Activated T-cell treated with anti-CD3 and anti-CD28 coated beads, Interleukin-2, amount 50 U/mL, for 72 hours (primary cell): ENCODE measurements around the gene NME9. TPM values are rescaled to one million over a fixed set of nuclear protein-coding genes. Genes with fewer than 3 reads are reported as not detected.

Experiments used
- ATAC-seq, 2 donors: fragments of 150-1000 bp; cut with Tn5 transposase; replicated peaks in 1 of 2; 2 replicates each; pipeline ENCODE4 v1.10.0; 2021; ENCODE audit warnings: moderate library complexity in 2 of 2, mild to moderate bottlenecking in 1 of 2
- DNase-seq, 2 donors: peaks; one replicate each; pipeline ENCODE4 v3.0.0; 2021 to 2022; ENCODE audit warnings: mixed read lengths in 1 of 2
- H3K27ac Mint-ChIP-seq: one replicate; pipeline ENCODE4 v1.8.0; 2022; ENCODE audit warnings: mild to moderate bottlenecking, moderate library complexity, mixed read lengths
- H3K27me3 Mint-ChIP-seq: one replicate; pipeline ENCODE4 v1.8.0; 2022; ENCODE audit warnings: low read depth, mixed read lengths
- H3K36me3 Mint-ChIP-seq, 2 donors: one replicate each; pipeline ENCODE4 v1.8.0; 2022; ENCODE audit warnings: mixed read lengths in 2 of 2, mild to moderate bottlenecking in 1 of 2; ENCODE audit not compliant: insufficient read depth in 2 of 2
- H3K4me1 Mint-ChIP-seq: one replicate; pipeline ENCODE4 v1.8.0; 2022; ENCODE audit warnings: low read depth, mixed read lengths
- H3K4me3 Mint-ChIP-seq, 2 donors: one replicate each; pipeline ENCODE4 v1.8.0; 2022; ENCODE audit warnings: mild to moderate bottlenecking in 2 of 2, mixed read lengths in 2 of 2, moderate library complexity in 2 of 2
- H3K9me3 Mint-ChIP-seq, 2 donors: one replicate each; pipeline ENCODE4 v1.8.0; 2022; ENCODE audit warnings: mixed read lengths in 2 of 2
- total RNA-seq, 2 donors: library from RNA; stranded (reverse); gene quantifications; one replicate each; pipeline ENCODE4 v1.2.3, GENCODE V29; 2022

The NME9 gene
- total RNA-seq, 2 donors from 2014 or later = 0.53 to 0.58 TPM

DNA sequence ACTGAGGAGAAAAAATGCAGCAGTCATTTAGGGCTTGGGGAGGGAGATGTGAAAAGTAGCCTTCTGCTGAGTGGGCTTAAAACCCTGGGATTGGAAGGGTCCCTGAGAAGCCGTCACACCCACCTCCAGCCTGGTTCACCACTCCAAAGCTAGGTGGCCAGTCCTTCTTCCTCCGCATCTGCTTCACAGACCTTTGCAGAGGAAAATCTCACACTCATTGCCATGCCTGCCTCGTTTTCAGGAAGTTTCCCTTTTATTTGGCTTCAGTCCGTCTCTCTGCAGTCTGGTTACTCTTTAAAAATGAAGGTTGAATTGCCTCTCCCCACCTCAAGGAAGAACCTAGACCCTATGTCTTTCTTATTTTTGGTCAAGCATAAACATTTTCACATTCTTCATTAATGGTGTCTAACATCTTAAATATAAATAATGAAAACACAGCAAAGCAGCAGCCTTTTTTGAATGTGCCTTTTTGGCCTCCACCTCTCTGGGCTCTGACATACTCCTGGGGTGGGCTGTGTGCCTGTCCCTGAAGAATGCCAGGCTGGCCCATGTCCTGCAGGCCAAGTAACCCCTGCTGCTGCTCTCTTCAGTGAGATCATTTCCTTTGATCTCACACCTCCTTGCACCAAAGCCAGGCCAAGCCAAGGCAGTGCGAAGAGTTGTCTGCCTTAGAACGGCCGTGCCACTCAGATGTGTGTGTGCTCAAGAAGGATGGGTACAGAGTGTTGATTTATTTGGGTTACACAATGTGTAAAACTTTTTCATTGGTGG lies 29.7 kb upstream of the NME9 start:
- H3K4me3 Mint-ChIP-seq = no peak overlapping the region
- H3K27ac Mint-ChIP-seq = no peak overlapping the region
- H3K9me3 Mint-ChIP-seq = no peaks in the 10 kb centered on the region
- H3K36me3 Mint-ChIP-seq = no peaks in the 10 kb centered on the region
- no peak for ATAC-seq
- no peak for DNase-seq
- H3K27me3 Mint-ChIP-seq = peaks cover 6% of the 10 kb centered on the region
- no peaks in the 10 kb centered on the region for H3K4me1 Mint-ChIP-seq

DNA sequence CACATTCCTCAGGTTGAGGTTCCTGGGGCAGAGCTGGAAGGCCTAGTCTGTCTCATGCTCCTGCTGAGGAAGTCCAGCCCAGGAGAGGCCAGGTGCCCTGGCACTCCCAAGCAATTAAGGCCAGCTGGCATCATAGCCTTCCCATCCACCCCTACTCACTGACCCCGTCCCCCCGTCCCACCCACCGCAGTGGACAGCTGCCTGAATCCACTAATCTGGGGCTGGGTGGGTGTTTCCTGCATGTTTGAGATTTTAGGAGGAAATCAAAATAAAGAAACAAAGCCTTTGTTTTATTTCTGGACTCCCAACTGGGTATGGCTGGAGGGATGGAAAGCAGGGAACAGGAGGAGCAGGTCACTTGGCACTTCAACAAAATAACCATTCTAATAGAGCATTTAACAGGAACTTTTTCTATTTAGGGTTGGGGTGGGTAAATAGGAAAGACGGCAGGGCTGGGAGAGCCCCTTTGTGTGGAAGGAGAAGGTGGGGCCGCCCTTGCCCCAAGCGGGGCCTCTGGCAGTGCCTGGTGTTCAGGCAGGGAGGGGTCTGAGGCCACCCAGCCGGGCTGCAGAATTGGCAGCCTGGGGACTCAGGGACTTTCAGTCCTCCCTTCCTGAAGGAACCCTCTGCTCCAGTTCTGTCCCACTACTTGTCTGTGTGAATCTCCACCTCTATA lies 27.2 kb upstream of the NME9 start:
- Mint-ChIP-seq H3K27ac (no peak overlapping the region), H3K27me3 (peaks cover 17% of the 10 kb centered on the region), H3K4me1 (no peaks in the 10 kb centered on the region), H3K9me3 (no peaks in the 10 kb centered on the region), H3K36me3 (no peaks in the 10 kb centered on the region), H3K4me3 (no peak overlapping the region)
- DNase-seq = no peak
- no peak for ATAC-seq

DNA sequence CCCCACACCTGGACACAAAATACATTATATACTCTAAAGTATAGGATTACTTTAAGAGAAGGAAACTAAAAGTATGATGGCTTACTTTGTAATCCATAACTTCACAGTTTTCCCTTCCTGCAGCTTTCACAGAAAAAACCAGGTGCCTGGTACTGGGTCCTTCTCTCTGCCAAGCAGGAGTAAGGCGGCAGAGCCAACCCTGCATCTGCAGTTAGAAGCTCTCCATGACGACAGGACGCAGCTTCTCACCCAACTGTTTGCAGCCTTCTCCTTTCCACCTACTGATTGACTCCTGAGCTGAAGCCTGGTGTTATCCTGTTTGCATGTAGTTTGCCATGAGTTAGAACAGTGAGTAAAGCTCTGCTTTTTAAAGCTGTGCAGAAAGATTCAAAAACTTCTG lies 25.4 kb upstream of the NME9 start:
- Mint-ChIP-seq H3K4me3 (no peak overlapping the region), H3K4me1 (no peaks in the 10 kb centered on the region), H3K27me3 (peaks cover 23% of the 10 kb centered on the region), H3K27ac (no peak overlapping the region), H3K9me3 (no peaks in the 10 kb centered on the region), H3K36me3 (no peaks in the 10 kb centered on the region)
- no peak for DNase-seq
- no peak for ATAC-seq

DNA sequence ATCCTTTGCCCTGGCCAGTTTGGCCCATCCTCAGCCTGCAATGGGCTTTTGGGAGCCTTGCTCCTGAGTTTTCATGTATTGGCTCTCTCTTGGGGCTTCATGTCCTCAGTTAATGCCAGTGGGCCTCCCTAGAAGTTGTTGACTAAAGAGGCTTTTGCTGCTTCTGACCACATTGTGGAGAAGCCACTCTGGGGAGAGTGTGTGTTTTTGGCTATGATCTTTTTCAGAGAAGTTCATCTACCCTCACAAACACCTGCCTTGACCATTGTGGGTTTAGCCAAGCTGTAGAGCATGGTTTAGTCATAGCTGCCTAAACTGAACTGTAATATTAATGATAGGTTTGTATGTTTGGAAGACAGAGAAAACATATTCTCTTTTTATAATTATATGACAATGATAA lies 24.7 kb upstream of the NME9 start:
- no peak for ATAC-seq
- Mint-ChIP-seq H3K4me1 (no peaks in the 10 kb centered on the region), H3K36me3 (no peaks in the 10 kb centered on the region), H3K9me3 (no peaks in the 10 kb centered on the region), H3K27ac (no peak overlapping the region), H3K27me3 (peaks cover 23% of the 10 kb centered on the region), H3K4me3 (no peak overlapping the region)
- DNase-seq = no peak

DNA sequence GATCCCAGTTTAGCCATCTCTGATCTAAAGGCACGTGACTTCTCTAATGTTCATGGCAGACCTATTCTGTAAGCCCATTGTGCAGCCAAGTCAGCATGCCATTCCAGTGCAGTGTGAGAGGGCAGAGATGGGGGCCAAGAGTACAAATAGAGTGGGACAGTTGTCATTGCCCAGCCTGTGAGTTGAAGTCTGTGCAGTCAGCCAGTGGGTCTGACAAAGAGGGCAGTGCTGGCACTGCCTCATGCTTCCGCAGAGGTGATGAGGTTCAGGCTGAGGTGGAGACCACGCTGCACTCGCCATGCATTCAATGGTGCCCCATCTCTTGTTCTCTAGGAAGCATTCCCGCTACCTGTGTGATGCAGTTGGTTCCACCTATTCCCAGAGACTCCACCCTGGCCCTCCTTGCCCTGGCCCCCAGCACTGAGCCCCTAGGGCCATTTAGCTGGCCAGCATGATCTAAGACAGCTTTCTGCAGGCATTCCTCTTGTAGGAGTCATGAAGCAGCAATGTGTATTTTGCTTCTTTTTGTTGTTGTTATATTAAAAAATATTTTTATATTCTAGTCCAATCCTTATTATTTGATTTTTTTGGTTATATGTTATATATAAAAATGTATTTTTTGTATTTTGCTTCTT lies 22.4 kb upstream of the NME9 start:
- H3K27ac Mint-ChIP-seq = no peak overlapping the region
- DNase-seq = no peak
- H3K4me3 Mint-ChIP-seq = no peak overlapping the region
- peaks cover 29% of the 10 kb centered on the region for H3K27me3 Mint-ChIP-seq
- peaks cover 0 to 2% of the 10 kb centered on the region in 2 donors for H3K9me3 Mint-ChIP-seq
- ATAC-seq = no peak
- peaks cover 4% of the 10 kb centered on the region for H3K4me1 Mint-ChIP-seq
- H3K36me3 Mint-ChIP-seq = peaks cover 0 to 2% of the 10 kb centered on the region in 2 donors

DNA sequence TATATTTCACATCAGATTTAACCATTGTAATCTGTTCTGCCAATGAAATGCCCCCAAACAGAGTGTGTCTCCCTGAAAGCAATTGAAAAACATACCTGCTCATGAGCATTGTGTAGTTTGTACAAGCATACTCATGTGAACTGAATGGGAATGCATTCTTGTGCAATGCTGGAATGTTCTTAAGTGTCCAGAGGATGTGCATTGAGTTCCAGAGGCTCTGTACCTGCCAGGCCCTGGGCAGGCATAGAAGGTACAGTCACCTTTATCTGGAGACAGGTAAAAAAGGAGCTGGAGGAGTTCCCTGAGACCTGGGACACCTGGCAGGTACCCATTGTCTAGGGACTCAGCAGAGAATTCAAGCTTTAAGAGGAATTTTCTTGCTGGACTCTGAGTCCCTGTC lies 21.5 kb upstream of the NME9 start:
- H3K27ac Mint-ChIP-seq = no peak overlapping the region
- peaks cover 38% of the 10 kb centered on the region for H3K27me3 Mint-ChIP-seq
- H3K36me3 Mint-ChIP-seq = peaks cover 0 to 2% of the 10 kb centered on the region in 2 donors
- no peak for ATAC-seq
- H3K9me3 Mint-ChIP-seq = peaks cover 0 to 2% of the 10 kb centered on the region in 2 donors
- H3K4me1 Mint-ChIP-seq = peaks cover 6% of the 10 kb centered on the region
- no peak for DNase-seq
- H3K4me3 Mint-ChIP-seq = no peak overlapping the region

DNA sequence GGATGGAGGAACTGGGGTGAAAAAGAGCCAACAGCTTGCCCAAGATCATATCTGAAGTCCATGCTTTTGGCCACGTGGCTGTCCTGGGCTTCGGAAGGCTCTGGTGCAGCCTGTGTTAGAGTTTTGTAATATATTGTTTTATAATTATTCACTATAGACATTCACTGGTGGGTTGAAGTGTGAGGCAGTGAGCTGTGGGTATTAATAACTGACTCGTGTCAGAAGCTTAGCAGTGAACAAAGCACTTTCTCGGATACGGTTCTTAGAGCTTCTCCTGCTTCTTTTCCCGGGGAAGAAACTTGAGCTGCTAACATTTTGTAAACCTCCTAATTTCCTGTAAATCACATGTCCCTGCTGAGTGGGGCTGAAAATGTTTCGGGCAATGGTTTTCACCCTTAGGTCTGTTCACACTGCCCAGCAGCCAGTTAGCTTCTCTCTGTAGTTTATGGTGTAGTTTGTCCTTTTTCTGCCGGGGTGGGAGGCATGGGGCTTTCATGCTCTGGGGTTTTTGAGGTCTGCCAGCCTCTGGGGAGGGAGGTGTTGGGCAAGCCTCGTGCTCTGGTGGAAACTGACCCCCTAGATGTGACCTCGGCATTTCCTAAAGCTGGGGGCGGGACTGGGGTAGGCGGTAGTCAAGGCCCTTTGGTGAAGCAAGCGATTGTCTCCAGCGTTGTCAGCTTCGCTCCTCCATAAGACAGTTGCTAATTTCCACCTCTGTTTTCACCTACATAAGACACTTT lies 20.4 kb upstream of the NME9 start:
- no peak overlapping the region for H3K27ac Mint-ChIP-seq
- peaks cover 6% of the 10 kb centered on the region for H3K4me1 Mint-ChIP-seq
- no peak for DNase-seq
- H3K4me3 Mint-ChIP-seq = no peak overlapping the region
- H3K27me3 Mint-ChIP-seq = peaks cover 48% of the 10 kb centered on the region
- peaks cover 0 to 2% of the 10 kb centered on the region in 2 donors for H3K36me3 Mint-ChIP-seq
- ATAC-seq = no peak
- peaks cover 0 to 2% of the 10 kb centered on the region in 2 donors for H3K9me3 Mint-ChIP-seq

DNA sequence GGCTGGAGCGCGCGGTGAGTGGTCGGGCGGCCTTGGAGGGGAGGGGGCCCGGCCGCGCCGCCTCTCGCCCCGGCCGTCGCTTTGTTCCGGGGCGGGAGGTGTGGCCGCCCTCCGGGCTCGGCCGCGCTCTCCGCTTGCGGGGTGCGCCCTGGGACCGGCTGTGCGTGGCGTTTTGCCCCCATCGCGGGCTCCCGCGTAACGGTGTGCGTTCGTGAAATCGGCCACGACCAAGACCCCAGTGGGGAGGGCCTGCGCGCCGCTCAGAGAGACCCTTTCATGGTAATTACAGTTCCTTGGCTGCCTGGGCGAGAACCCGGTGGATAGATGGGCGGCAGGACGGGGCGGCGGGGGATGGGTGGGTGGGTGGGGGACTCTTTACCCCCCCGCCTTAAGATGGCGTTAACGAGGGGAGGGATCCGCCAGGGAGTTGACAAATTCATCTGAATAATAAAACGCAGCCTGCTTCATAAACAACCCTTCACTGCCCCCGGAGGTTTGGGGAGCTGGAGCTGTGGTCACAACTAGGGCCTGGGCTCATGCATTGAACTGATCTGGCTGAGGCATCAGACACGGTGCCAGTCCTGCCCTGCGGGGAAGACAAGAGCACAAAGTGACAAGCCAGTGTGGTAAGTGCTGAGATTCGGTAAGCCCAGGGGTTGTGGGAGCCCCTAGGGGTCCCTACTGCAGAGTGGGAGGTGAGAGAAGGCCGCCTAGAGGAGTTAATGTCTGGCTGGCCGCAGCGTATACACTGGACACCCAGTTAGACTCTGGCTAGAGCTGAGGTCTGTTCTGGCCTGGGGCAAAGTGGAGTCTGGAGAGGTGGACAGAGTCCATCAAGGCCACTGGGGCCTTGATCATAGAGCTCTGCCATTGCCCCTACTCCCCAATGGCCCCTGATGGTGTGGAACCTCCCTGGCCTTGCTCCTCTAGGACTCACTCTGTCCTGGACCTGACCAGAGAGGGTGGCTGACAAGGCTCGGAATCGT lies 19.4 kb upstream of the NME9 start:
- peaks cover 0 to 2% of the 10 kb centered on the region in 2 donors for H3K36me3 Mint-ChIP-seq
- peaks cover 0 to 2% of the 10 kb centered on the region in 2 donors for H3K9me3 Mint-ChIP-seq
- H3K27me3 Mint-ChIP-seq = peaks cover 45% of the 10 kb centered on the region
- H3K27ac Mint-ChIP-seq = no peak overlapping the region
- peak overlapping the region in 1 of 2 donors; percentile 59 for H3K4me3 Mint-ChIP-seq
- DNase-seq (no peak), ATAC-seq (no peak)
- peaks cover 6% of the 10 kb centered on the region for H3K4me1 Mint-ChIP-seq

DNA sequence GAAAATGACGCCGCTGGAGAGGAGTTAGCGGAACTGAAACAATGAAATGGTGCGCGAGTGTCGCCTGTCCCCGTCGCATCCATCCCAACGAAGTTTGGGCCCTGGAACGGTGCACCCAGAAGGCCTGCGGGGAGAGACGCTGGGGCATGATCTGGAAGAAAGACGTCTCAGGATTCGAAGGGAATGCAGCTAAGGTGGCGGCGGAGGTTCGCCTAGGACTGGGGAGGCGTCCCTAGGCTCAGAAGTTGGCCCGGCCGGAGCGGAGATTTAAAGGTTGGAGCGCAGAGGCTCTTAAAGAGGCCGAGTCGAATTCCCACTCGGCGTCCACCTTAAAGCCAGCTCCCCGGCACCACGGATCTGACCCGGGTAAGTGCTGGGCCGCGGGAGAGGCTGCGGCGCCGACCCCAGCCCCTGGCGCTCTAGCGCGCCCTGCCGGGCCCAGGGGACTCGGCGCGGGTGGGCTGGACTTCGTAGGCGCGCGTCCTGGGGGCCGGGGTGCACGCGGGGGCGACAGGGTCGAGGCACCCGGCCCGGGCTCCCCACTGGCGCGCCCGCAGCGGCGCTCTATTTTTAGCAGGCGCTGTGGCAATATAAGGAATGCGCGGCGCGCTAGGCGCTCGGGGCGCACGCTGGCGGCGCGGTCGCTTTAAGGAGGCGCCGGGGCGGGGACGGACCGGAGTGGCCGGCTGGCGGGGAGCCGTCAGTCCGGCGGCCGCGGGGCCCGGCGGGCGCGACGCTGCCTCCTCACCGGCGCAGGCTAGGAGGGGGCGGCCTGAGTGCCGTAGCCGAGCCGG lies 18.5 kb upstream of the NME9 start, which contains the start of gene MRAS:
TSS of gene MRAS (plus strand) at position 620 of the 794 bp plus-strand sequence. CDS start 24,305 bp downstream, outside the sequence.
- Mint-ChIP-seq H3K9me3 (peaks cover 0 to 2% of the 10 kb centered on the region in 2 donors), H3K36me3 (peaks cover 0 to 2% of the 10 kb centered on the region in 2 donors), H3K4me1 (peaks cover 6% of the 10 kb centered on the region), H3K27ac (no peak within 1 kb of the TSS), H3K27me3 (peaks cover 36% of the 10 kb centered on the region), H3K4me3 (peak within 1 kb of the TSS; percentile 85 to 92)
- ATAC-seq = peak; percentile 85 to 88
- peak; percentile 51 to 55 for DNase-seq

DNA sequence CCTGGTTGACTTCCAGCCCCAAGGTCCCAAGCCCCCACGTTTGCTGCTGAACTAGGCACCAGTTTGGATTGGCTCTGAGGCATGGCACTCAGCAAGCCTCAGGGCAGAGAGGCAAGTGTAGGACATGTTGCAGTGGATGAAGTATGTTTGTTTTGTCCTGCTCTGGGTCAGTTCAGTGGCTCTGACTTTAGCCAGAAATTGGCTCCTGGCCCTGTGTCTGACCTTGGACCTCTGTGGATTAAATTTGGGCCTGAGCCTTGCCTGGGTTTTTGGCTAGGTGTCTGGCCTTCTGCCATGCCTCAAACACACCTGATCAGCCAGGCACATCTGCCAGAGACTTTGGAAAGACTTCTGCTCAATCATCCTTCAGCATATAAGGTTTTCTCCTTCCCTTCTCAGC lies 15.1 kb upstream of the NME9 start:
- no peak overlapping the region for H3K4me3 Mint-ChIP-seq
- no peak overlapping the region for H3K27ac Mint-ChIP-seq
- no peak for DNase-seq
- peaks cover 6% of the 10 kb centered on the region for H3K4me1 Mint-ChIP-seq
- peaks cover 30% of the 10 kb centered on the region for H3K27me3 Mint-ChIP-seq
- peaks cover 0 to 2% of the 10 kb centered on the region in 2 donors for H3K36me3 Mint-ChIP-seq
- peaks cover 0 to 2% of the 10 kb centered on the region in 2 donors for H3K9me3 Mint-ChIP-seq
- ATAC-seq = no peak

DNA sequence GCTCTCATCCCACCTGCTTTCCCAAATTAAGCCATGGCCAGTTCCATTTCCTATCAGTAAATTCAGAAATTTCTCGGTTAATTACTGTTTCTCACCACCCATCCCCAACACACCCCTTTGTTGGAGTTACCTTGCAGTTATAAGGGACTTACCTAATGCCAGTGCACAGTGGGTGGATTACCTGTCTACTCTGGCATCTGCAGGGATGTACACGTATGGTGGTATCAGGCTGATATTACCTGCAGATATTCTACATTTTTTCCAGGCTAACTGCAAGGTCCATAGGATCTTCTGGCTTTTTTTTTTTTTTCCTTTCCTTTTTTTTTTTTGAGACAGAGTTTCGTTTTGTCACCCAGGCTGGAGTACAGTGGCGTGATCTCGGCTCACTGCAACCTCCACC lies 10.9 kb upstream of the NME9 start:
- Mint-ChIP-seq H3K9me3 (no peaks in the 10 kb centered on the region), H3K27me3 (peaks cover 4% of the 10 kb centered on the region), H3K36me3 (no peaks in the 10 kb centered on the region), H3K4me1 (no peaks in the 10 kb centered on the region), H3K27ac (no peak overlapping the region), H3K4me3 (no peak overlapping the region)
- no peak for ATAC-seq
- no peak for DNase-seq
